ENCODE measurements around the gene ACBD7.

DNA sequence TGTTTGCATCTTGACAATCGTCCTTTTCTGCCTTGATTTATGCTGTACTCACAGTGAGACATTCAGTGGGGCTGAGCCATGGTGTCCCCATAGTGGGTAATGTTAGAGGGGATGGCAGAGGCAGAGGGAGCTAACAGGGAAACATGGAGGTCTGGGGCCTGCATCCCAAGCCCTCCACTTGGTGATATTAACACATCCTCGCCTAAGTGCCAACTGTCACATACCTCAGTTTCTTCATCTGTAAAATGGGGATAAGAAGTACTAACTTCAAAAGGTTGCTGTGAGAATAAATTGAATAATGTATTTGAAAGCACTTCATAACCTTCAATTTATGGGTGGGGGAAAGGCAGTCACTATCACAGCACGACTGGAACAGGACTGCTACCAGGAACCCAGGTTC lies 36.3 kb upstream of the ACBD7 start:
- TF ChIP-seq, protein P1, sequence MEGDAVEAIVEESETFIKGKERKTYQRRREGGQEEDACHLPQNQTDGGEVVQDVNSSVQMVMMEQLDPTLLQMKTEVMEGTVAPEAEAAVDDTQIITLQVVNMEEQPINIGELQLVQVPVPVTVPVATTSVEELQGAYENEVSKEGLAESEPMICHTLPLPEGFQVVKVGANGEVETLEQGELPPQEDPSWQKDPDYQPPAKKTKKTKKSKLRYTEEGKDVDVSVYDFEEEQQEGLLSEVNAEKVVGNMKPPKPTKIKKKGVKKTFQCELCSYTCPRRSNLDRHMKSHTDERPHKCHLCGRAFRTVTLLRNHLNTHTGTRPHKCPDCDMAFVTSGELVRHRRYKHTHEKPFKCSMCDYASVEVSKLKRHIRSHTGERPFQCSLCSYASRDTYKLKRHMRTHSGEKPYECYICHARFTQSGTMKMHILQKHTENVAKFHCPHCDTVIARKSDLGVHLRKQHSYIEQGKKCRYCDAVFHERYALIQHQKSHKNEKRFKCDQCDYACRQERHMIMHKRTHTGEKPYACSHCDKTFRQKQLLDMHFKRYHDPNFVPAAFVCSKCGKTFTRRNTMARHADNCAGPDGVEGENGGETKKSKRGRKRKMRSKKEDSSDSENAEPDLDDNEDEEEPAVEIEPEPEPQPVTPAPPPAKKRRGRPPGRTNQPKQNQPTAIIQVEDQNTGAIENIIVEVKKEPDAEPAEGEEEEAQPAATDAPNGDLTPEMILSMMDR (IDR thresholded peaks at IDR 0.05): no peak
- TF ChIP-seq POLR2A (IDR thresholded peaks at IDR 0.05): no peak
